Measurements from ENCODE around the gene AMOTL2. TPM values are rescaled to one million over a fixed set of nuclear protein-coding genes. Genes with fewer than 3 reads are reported as not detected.

Gene AMOTL2
- total and polyA plus RNA-seq, 9 of the 15 experiments (the other 6 are each of a cell fraction or from before 2014, with no cell fraction given), result 0.12 to 0.31 TPM; not detected in 7

DNA sequence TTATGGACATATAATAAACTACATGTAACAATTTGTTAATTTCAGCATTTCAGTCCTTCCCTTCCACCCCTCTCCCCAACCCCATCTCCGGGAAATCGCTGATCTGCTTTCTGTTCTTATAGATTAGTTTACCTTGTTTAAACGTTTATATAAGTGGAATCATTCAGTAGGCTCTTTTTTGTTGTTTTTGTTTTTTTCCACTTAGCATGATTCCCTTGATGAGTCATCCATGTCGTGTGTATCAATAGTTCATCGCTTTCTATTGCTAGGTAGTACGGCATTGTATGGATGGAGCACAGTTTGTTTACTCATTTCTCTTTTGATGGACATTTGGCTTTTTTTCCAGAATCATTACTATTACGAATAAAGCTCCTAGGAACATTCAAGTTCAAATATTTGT is 23.5 kb upstream of the AMOTL2 start (continued):
- TF ChIP-seq RREB1 (CRISPR knock-in tag; IDR thresholded peaks at IDR 0.05), result no peak
- TF ChIP-seq, protein P1, sequence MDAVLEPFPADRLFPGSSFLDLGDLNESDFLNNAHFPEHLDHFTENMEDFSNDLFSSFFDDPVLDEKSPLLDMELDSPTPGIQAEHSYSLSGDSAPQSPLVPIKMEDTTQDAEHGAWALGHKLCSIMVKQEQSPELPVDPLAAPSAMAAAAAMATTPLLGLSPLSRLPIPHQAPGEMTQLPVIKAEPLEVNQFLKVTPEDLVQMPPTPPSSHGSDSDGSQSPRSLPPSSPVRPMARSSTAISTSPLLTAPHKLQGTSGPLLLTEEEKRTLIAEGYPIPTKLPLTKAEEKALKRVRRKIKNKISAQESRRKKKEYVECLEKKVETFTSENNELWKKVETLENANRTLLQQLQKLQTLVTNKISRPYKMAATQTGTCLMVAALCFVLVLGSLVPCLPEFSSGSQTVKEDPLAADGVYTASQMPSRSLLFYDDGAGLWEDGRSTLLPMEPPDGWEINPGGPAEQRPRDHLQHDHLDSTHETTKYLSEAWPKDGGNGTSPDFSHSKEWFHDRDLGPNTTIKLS (IDR thresholded peaks at IDR 0.05; ENCODE audit: borderline replicate concordance, low read depth), result no peak

- Histone ChIP-seq H3K4me1 (replicated peaks in 1 of 2; ENCODE audit: control insufficient read depth in 2 of 2, insufficient read depth in 2 of 2, low read length in 2 of 2) (no peaks in the 10 kb centered on the region), H3K4me3 (no peak overlapping the region), H3K27ac (ENCODE audit: extremely low read depth, low read depth, low read length) (no peak overlapping the region), H3K27me3 (ENCODE audit: control insufficient read depth in 2 of 2, insufficient read depth in 2 of 2, low read length in 2 of 2) (peaks cover 0 to 34% of the 10 kb centered on the region in 2 experiments; a peak in 3 of 5 replicates), H3K36me3 (ENCODE audit: control insufficient read depth, insufficient read depth, low read length) (no peaks in the 10 kb centered on the region), H3K9me1 (ENCODE audit: control insufficient read depth, insufficient read depth, low read length) (no peaks in the 10 kb centered on the region), H3K4me2 (ENCODE audit: insufficient read depth, low read length) (no peak overlapping the region), H3K79me2 (ENCODE audit: control insufficient read depth, insufficient read depth, low read length) (no peaks in the 10 kb centered on the region), H2AFZ (ENCODE audit: low read depth, low read length) (no peak overlapping the region), H3K9ac (ENCODE audit: insufficient read depth in 1 of 2, low read depth in 2 of 2, low read length in 2 of 2) (no peak overlapping the region), H4K20me1 (replicated peaks; ENCODE audit: control insufficient read depth, insufficient read depth, low read length) (no peaks in the 10 kb centered on the region), H3K9me3 (replicated peaks; ENCODE audit: control insufficient read depth, insufficient read depth, low read depth, low read length) (no peaks in the 10 kb centered on the region)
- DNase-seq (ENCODE audit: extremely low read depth in 1 of 4, low spot score in 3 of 4) (no peak), FAIRE-seq (no peak), ATAC-seq (no peak)
- ChIA-PET CTCF (ENCODE audit: low intra/inter-chr PET ratio) (no interaction called here), POLR2A (no interaction called here)
- in situ Hi-C loops (cut with MboI), result no loop called here
- WGBS (ENCODE audit: insufficient coverage, low coverage, missing lambda C conversion rate), result no CpG with 5 or more reads among the region's 1 CpG
- no TSS peak for BruUV-seq (replicated peaks)
- intact Hi-C loops (cut with micrococcal nuclease), result loop anchor here (10.0 kb wide), 1 partner anchor 80 kb away; no protein-coding TSS in a partner anchor
- TF ChIP-seq ZNF140 (CRISPR knock-in tag; IDR thresholded peaks at IDR 0.05) (no peak), ZNF146 (CRISPR knock-in tag; IDR thresholded peaks at IDR 0.05; ENCODE audit: unreplicated experiment) (no peak), NELFE (IDR thresholded peaks at IDR 0.05; ENCODE audit: insufficient read depth, insufficient read length) (no peak), ZNF217 (CRISPR knock-in tag; IDR thresholded peaks at IDR 0.05) (no peak), TBP (optimal IDR thresholded peaks at IDR 0.05; ENCODE audit: low read depth, low read length) (no peak), ZNF780A (CRISPR knock-in tag; IDR thresholded peaks at IDR 0.05) (no peak), CHD1 (IDR thresholded peaks at IDR 0.05; ENCODE audit: low read length) (no peak), MAFG (tag; conservative IDR thresholded peaks at IDR 0.05) (no peak), ZNF695 (CRISPR knock-in tag; IDR thresholded peaks at IDR 0.05) (no peak), THRB (CRISPR knock-in tag; conservative IDR thresholded peaks at IDR 0.05) (no peak), ZNF134 (CRISPR knock-in tag; conservative IDR thresholded peaks at IDR 0.05) (no peak), DDX20 (tag; IDR thresholded peaks at IDR 0.05; ENCODE audit: low read depth) (no peak)
Measured at GRCh38 chr3:134395103-134395502, 20.9 kb upstream of the AMOTL2 start.

Data from K562 (cell line).